GM12864 (cell line): ENCODE data around the gene TMEM164.

ENCODE experiments used
- DNase-seq: peaks from one replicate; pipeline ENCODE4 v3.0.0-alpha.2; 2011; ENCODE audit warnings: low read depth
- H3K4me3 ChIP-seq: 2 replicates; pipeline ENCODE4 v1.5.1; 2011; ENCODE audit warnings: mild to moderate bottlenecking, low read depth, low read length, control low read depth
- CTCF ChIP-seq: IDR thresholded peaks from 2 replicates; pipeline ENCODE4 v1.5.1; 2011; ENCODE audit warnings: low read depth, mild to moderate bottlenecking, moderate library complexity, low read length, control low read depth, inconsistent platforms; ENCODE audit errors: missing control alignments

Gene TMEM164

GRCh38 chrX:110188701-110189558 is 186.0 kb downstream of the TMEM164 start:
- TF ChIP-seq CTCF: no peak
- H3K4me3 ChIP-seq: no peak overlapping the region
- DNase-seq: no peak

GRCh38 chrX:110192516-110192915 is 189.6 kb downstream of the TMEM164 start:
- no peak overlapping the region for H3K4me3 ChIP-seq
- no peak for TF ChIP-seq CTCF
- no peak for DNase-seq

- no peak for DNase-seq
- H3K4me3 ChIP-seq: no peak overlapping the region
- no peak for TF ChIP-seq CTCF
Measured at GRCh38 chrX:110194977-110195376, 192.1 kb downstream of the TMEM164 start.

- no peak for DNase-seq
- TF ChIP-seq CTCF: no peak
- H3K4me3 ChIP-seq: no peak overlapping the region
Measured at GRCh38 chrX:110201799-110202198, 198.9 kb downstream of the TMEM164 start.

- no peak for TF ChIP-seq CTCF
- no peak for DNase-seq
- H3K4me3 ChIP-seq: no peak overlapping the region
Measured at GRCh38 chrX:110204986-110205385, 202.1 kb downstream of the TMEM164 start.

- no peak for TF ChIP-seq CTCF
- DNase-seq: no peak
- no peak overlapping the region for H3K4me3 ChIP-seq
Measured at GRCh38 chrX:110208092-110208491, 205.2 kb downstream of the TMEM164 start.

- no peak overlapping the region for H3K4me3 ChIP-seq
- DNase-seq: no peak
- no peak for TF ChIP-seq CTCF
Measured at GRCh38 chrX:110210417-110211139, 207.7 kb downstream of the TMEM164 start.
